ENCODE results near the gene ENOSF1.

Gene ENOSF1

GRCh38 chr18:675307-675706 is 37.1 kb downstream of the ENOSF1 start:
- no peak for DNase-seq

GRCh38 chr18:673769-674168 is 38.7 kb downstream of the ENOSF1 start:
- DNase-seq: no peak

GRCh38 chr18:673317-673716 is 39.1 kb downstream of the ENOSF1 start:
- no peak for DNase-seq

GRCh38 chr18:671405-671804 is 41.0 kb downstream of the ENOSF1 start:
- DNase-seq: no peak

- DNase-seq: no peak
These were observed 41.9 kb downstream of the ENOSF1 start for GRCh38 chr18:670522-670921.

- DNase-seq: no peak
These were observed 43.4 kb downstream of the ENOSF1 start for GRCh38 chr18:669077-669476.

GRCh38 chr18:668260-668659 is 44.2 kb downstream of the ENOSF1 start:
- no peak for DNase-seq

- DNase-seq: no peak
These were observed 45.8 kb downstream of the ENOSF1 start for GRCh38 chr18:666628-667027.

GRCh38 chr18:666177-666576 is 46.3 kb downstream of the ENOSF1 start:
- DNase-seq: no peak

- DNase-seq: no peak
These were observed 50.2 kb downstream of the ENOSF1 start for GRCh38 chr18:662197-662596.

GRCh38 chr18:659597-659996 is 52.8 kb downstream of the ENOSF1 start:
- DNase-seq: no peak

GRCh38 chr18:658947-659533 is 53.4 kb downstream of the ENOSF1 start:
- no peak for DNase-seq

- DNase-seq: peak in 56 of 58 donors; percentile 3 to 84 (median 62)
These were observed 54.2 kb downstream of the ENOSF1 start for GRCh38 chr18:658001-658946.

- peak in 15 of 58 donors; percentile 21 to 57 (median 45) for DNase-seq
These were observed 55.0 kb downstream of the ENOSF1 start, which contains the start of gene TYMS for GRCh38 chr18:657311-658000. Gene TYMS (plus strand): TSS chr18:657653. CDS start chr18:657743, 90 bp downstream.

GRCh38 chr18:655445-655844 is 57.0 kb downstream of the ENOSF1 start:
- DNase-seq: no peak

GRCh38 chr18:654601-655000 is 57.8 kb downstream of the ENOSF1 start:
- no peak for DNase-seq

- DNase-seq: no peak
These were observed 58.9 kb downstream of the ENOSF1 start for GRCh38 chr18:653512-653911.

GRCh38 chr18:652131-652530 is 60.3 kb downstream of the ENOSF1 start:
- DNase-seq: no peak

- DNase-seq: no peak
These were observed 62.0 kb downstream of the ENOSF1 start for GRCh38 chr18:650428-650858.

GRCh38 chr18:649341-649740 is 63.1 kb downstream of the ENOSF1 start:
- DNase-seq: no peak

- DNase-seq: no peak
These were observed 65.1 kb downstream of the ENOSF1 start for GRCh38 chr18:647304-647703.
